HCT116 (cell line): ENCODE measurements around the gene SEC31B. TPM values are rescaled to one million over a fixed set of nuclear protein-coding genes. Genes with fewer than 3 reads are reported as not detected.

ENCODE experiments used
- ATAC-seq: fragments of 200-7000 bp; cut with Tn5 transposase; 2 replicates; pipeline ENCODE4 v1.9.1; 2020; ENCODE audit warnings: mild to moderate bottlenecking, moderate library complexity
- BruUV-seq: library from RNA; stranded (reverse); fragments of 400-500 nt; replicated peaks from 2 replicates; lab custom pipeline; 2021; lab: Mats Ljungman, UMichigan
- CTCF ChIA-PET: fragments of 300-600 bp; sonication (Branson Sonifier 250); formaldehyde crosslinking; loops from one replicate; lab custom pipeline; 2021; ENCODE audit warnings: antibody characterized with exemption; lab: Charles Lee
- POLR2A ChIA-PET: fragments of 300-600, 350-600 bp; sonication (Branson Sonifier 250); formaldehyde crosslinking; loops from one replicate; lab custom pipeline; 2021; ENCODE audit warnings: antibody characterized with exemption; lab: Charles Lee
- RAD21 ChIA-PET, 2 experiments: fragments of 300-600 bp; sonication (Branson Sonifier 250); formaldehyde crosslinking; loops; one replicate each; lab custom pipeline; 2023; ENCODE audit warnings: low total read pairs in 2 of 2; ENCODE audit not compliant: uncharacterized antibody in 2 of 2, unreplicated experiment in 2 of 2, low non-redundant PET in 1 of 2; lab: Charles Lee
- DNase-seq: peaks from one replicate; pipeline ENCODE4 v3.0.0-alpha.2; 2010; ENCODE audit warnings: low read depth, low spot score
- H2AFZ ChIP-seq: fragments of 200-600 bp; shearing (Covaris generic), sonication (generic); 2 replicates; pipeline ENCODE4 v1.6.1; 2017; ENCODE audit warnings: low read depth, mixed run types, mixed read lengths, antibody characterized with exemption, low read length; ENCODE audit not compliant: poor library complexity, severe bottlenecking
- H3K27ac ChIP-seq: 2 replicates; pipeline ENCODE4 v1.5.1; 2012; ENCODE audit warnings: low read depth, low read length
- H3K27me3 ChIP-seq: fragments of 200-600 bp; sonication (generic); 2 replicates; pipeline ENCODE4 v1.6.1; 2016; ENCODE audit warnings: mixed run types, low read length, mixed read lengths; ENCODE audit not compliant: insufficient read depth
- H3K36me3 ChIP-seq, 2 experiments: fragments of 200-500 bp in 1 of 2; fragments of 200-600 bp in 1 of 2; sonication (Bioruptor generic) in 1 of 2; sonication (generic) in 1 of 2; 2 replicates each; pipeline versions ENCODE4 v1.5.1 to v1.6.1; 2014 to 2016; ENCODE audit warnings: low read length in 2 of 2, inconsistent platforms in 1 of 2, mixed read lengths in 1 of 2, mixed run types in 1 of 2; ENCODE audit not compliant: insufficient read depth in 2 of 2, control insufficient read depth in 1 of 2
- H3K4me1 ChIP-seq, 2 experiments: fragments of 200-600 bp in 1 of 2; sonication (generic) in 1 of 2; 2 replicates each; pipeline versions ENCODE4 v1.5.1 to v1.6.1; 2012 to 2017; ENCODE audit warnings: low read length in 2 of 2, inconsistent platforms in 1 of 2, mild to moderate bottlenecking in 1 of 2, mixed read lengths in 1 of 2, mixed run types in 1 of 2, moderate library complexity in 1 of 2; ENCODE audit not compliant: insufficient read depth in 2 of 2, control insufficient read depth in 1 of 2
- H3K4me2 ChIP-seq: fragments of 200-600 bp; sonication (generic); 2 replicates; pipeline ENCODE4 v1.6.1; 2017; ENCODE audit warnings: mixed run types, low read length, mixed read lengths
- H3K4me3 ChIP-seq, 2 experiments: fragments of 200-600 bp in 1 of 2; sonication (generic) in 1 of 2; replicated peaks in 1 of 2; 2 replicates each; pipeline ENCODE4 v1.5.1; 2011 to 2016; ENCODE audit warnings: low read length in 2 of 2, control low read depth in 1 of 2, low read depth in 1 of 2, mild to moderate bottlenecking in 1 of 2, mixed read lengths in 1 of 2, mixed run types in 1 of 2
- H3K79me2 ChIP-seq: fragments of 200-600 bp; sonication (generic); 2 replicates; pipeline ENCODE4 v1.6.1; 2017; ENCODE audit warnings: mild to moderate bottlenecking, mixed run types, low read length, moderate library complexity, mixed read lengths; ENCODE audit not compliant: insufficient read depth
- H3K9ac ChIP-seq: fragments of 200-600 bp; sonication (generic); 2 replicates; pipeline ENCODE4 v1.6.1; 2016; ENCODE audit warnings: low read length, mixed read lengths
- H3K9me2 ChIP-seq: fragments of 200-600 bp; sonication (generic), shearing (Covaris generic); 2 replicates; pipeline ENCODE4 v1.6.1; 2017; ENCODE audit warnings: mixed run types, mild to moderate bottlenecking, moderate library complexity; ENCODE audit not compliant: insufficient read depth
- H3K9me3 ChIP-seq, 2 experiments: fragments of 200-500 bp in 1 of 2; fragments of 200-600 bp in 1 of 2; sonication (Bioruptor generic) in 1 of 2; sonication (generic) in 1 of 2; 2 replicates each; pipeline ENCODE4 v1.6.1; 2014 to 2017; ENCODE audit warnings: low read length in 2 of 2, mixed read lengths in 2 of 2, inconsistent platforms in 1 of 2, low read depth in 1 of 2, mild to moderate bottlenecking in 1 of 2, mixed run types in 1 of 2, moderate library complexity in 1 of 2; ENCODE audit not compliant: control insufficient read depth in 1 of 2, insufficient read depth in 1 of 2
- H4K20me1 ChIP-seq: fragments of 200-600 bp; sonication (generic), shearing (Covaris generic); 2 replicates; pipeline ENCODE4 v1.6.1; 2017; ENCODE audit warnings: mixed run types, mild to moderate bottlenecking, moderate library complexity; ENCODE audit not compliant: insufficient read depth
- CBX3 ChIP-seq: IDR thresholded peaks from 2 replicates; pipeline ENCODE4 v1.6.1; 2012; ENCODE audit warnings: low read depth
- CEBPB ChIP-seq: IDR thresholded peaks from 2 replicates; pipeline ENCODE4 v1.6.1; 2012; ENCODE audit warnings: low read depth
- EZH2 ChIP-seq: fragments of 200-600 bp; sonication (generic); IDR thresholded peaks from 2 replicates; pipeline ENCODE4 v1.6.1; 2017; ENCODE audit warnings: antibody characterized with exemption, mixed run types
- FOSL1 ChIP-seq: IDR thresholded peaks from 2 replicates; pipeline ENCODE4 v1.6.1; 2012; ENCODE audit warnings: low read depth
- JUND ChIP-seq: IDR thresholded peaks from 2 replicates; pipeline ENCODE4 v1.6.1; 2012
- POLR2A ChIP-seq: IDR thresholded peaks from 2 replicates; pipeline ENCODE4 v1.7.0; 2011; ENCODE audit warnings: borderline replicate concordance; ENCODE audit not compliant: insufficient read depth, insufficient read length; ENCODE audit errors: extremely low read depth
- POLR2AphosphoS5 ChIP-seq: IDR thresholded peaks from 2 replicates; pipeline ENCODE4 v1.6.1; 2011; ENCODE audit warnings: mild to moderate bottlenecking, low read depth, low read length, moderate library complexity
- SIN3A ChIP-seq: IDR thresholded peaks from 2 replicates; pipeline ENCODE4 v1.6.1; 2012; ENCODE audit warnings: low read depth
- SP1 ChIP-seq: IDR thresholded peaks from 2 replicates; pipeline ENCODE4 v1.6.1; 2012; ENCODE audit warnings: low read depth
- SRF ChIP-seq: IDR thresholded peaks from 2 replicates; pipeline ENCODE4 v1.6.1; 2012; ENCODE audit warnings: low read depth
- YY1 ChIP-seq: IDR thresholded peaks from 2 replicates; pipeline ENCODE4 v1.6.1; 2011; ENCODE audit warnings: low read length, low read depth, moderate library complexity, mild to moderate bottlenecking; ENCODE audit not compliant: insufficient replicate concordance; ENCODE audit errors: extremely low read depth
- ZFX ChIP-seq: fragments of 450-650 bp; IDR thresholded peaks from 2 replicates; pipeline ENCODE4 v1.6.1; 2017
- intact Hi-C: fragments of 100-400 bp; cut with micrococcal nuclease; formaldehyde crosslinking; loops from 2 replicates; pipeline ENCODE4 v1.10.0; 2022
- total RNA-seq: library from RNA; stranded (reverse); gene quantifications from one replicate; pipeline ENCODE4 v1.2.1, GENCODE V29; 2021; ENCODE audit not compliant: unreplicated experiment
- TF ChIP-seq, protein P1 (sequence below): IDR thresholded peaks from 2 replicates; pipeline ENCODE4 v1.6.1; 2012; ENCODE audit warnings: low read depth

The SEC31B gene
- total RNA-seq, 1 experiment from 2014 or later = 30.9 TPM

DNA sequence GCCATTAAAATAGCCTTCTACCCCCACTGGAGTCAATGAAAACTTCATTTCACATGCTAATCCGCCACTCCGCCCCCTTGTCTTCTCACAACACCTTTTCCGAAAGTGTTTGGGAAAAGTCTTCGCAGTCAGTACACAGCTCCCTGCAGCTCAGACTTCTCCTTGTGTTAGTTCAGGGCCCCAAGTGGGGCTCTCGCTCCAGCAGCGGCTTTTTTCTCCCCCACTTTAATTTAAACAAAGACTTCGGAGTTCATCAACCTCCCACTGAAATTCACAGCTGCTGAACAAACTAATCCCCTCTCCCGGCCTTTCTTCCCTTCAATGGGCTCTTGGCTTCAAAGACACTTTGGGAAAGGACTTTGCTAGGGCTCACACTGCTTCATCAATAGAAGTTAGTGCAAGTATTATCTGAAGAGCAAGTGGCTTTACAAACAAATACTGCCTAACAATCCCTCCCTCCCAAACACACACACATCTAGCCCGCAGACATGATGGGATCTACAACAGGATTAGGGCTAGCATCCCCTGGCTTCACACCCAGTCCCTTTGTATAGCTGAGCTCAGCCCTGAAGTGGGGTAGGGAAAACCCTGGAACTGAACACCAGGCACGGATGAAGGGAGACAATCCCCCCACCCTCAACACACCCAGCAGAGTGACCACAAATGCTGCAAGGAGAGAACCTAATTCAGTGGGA is 33.7 kb downstream of the SEC31B start:
- H3K36me3 ChIP-seq = peaks cover 14 to 21% of the 10 kb centered on the region in 2 experiments; a peak in 3 of 4 replicates
- ChIA-PET CTCF (interaction anchor here (1.3 kb wide), 1 partner anchor 48 kb away, joined by 3 read pairs; no protein-coding TSS in a partner anchor), POLR2A (no interaction called here), RAD21 (no interaction called here)
- no peaks in the 10 kb centered on the region for H4K20me1 ChIP-seq
- H3K4me1 ChIP-seq = peaks cover 0 to 4% of the 10 kb centered on the region in 2 experiments; a peak in 2 of 4 replicates
- H3K4me3 ChIP-seq = no peak overlapping the region
- DNase-seq (no peak), ATAC-seq (no peak)
- no peak overlapping the region for H3K9ac ChIP-seq
- H3K79me2 ChIP-seq = no peaks in the 10 kb centered on the region
- peaks cover 1% of the 10 kb centered on the region; the same call in 1 of the 2 replicates for H3K27me3 ChIP-seq
- H3K9me2 ChIP-seq = no peaks in the 10 kb centered on the region
- H3K4me2 ChIP-seq = no peak overlapping the region
- no peak overlapping the region for H2AFZ ChIP-seq
- no peak overlapping the region for H3K27ac ChIP-seq
- no peaks in the 10 kb centered on the region for H3K9me3 ChIP-seq
- intact Hi-C loops = no loop called here
- BruUV-seq = no TSS peak
- TF ChIP-seq CEBPB (no peak), EZH2 (no peak), FOSL1 (no peak), POLR2AphosphoS5 (no peak), CBX3 (no peak), SIN3A (no peak), POLR2A (no peak), SP1 (no peak), JUND (no peak), ZFX (no peak), SRF (no peak), YY1 (no peak)
- TF ChIP-seq, protein P1, sequence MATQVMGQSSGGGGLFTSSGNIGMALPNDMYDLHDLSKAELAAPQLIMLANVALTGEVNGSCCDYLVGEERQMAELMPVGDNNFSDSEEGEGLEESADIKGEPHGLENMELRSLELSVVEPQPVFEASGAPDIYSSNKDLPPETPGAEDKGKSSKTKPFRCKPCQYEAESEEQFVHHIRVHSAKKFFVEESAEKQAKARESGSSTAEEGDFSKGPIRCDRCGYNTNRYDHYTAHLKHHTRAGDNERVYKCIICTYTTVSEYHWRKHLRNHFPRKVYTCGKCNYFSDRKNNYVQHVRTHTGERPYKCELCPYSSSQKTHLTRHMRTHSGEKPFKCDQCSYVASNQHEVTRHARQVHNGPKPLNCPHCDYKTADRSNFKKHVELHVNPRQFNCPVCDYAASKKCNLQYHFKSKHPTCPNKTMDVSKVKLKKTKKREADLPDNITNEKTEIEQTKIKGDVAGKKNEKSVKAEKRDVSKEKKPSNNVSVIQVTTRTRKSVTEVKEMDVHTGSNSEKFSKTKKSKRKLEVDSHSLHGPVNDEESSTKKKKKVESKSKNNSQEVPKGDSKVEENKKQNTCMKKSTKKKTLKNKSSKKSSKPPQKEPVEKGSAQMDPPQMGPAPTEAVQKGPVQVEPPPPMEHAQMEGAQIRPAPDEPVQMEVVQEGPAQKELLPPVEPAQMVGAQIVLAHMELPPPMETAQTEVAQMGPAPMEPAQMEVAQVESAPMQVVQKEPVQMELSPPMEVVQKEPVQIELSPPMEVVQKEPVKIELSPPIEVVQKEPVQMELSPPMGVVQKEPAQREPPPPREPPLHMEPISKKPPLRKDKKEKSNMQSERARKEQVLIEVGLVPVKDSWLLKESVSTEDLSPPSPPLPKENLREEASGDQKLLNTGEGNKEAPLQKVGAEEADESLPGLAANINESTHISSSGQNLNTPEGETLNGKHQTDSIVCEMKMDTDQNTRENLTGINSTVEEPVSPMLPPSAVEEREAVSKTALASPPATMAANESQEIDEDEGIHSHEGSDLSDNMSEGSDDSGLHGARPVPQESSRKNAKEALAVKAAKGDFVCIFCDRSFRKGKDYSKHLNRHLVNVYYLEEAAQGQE = no peak
